NOMO-1 treated with dmso at 0.1 percent for 144 hours (cell line): Measurements from ENCODE around the gene TF.

Source experiments
- DNase-seq: peaks from one replicate; lab custom pipeline; 2025; ENCODE audit not compliant: unreplicated experiment; lab: John Stamatoyannopoulos, UW

Gene TF

DNA sequence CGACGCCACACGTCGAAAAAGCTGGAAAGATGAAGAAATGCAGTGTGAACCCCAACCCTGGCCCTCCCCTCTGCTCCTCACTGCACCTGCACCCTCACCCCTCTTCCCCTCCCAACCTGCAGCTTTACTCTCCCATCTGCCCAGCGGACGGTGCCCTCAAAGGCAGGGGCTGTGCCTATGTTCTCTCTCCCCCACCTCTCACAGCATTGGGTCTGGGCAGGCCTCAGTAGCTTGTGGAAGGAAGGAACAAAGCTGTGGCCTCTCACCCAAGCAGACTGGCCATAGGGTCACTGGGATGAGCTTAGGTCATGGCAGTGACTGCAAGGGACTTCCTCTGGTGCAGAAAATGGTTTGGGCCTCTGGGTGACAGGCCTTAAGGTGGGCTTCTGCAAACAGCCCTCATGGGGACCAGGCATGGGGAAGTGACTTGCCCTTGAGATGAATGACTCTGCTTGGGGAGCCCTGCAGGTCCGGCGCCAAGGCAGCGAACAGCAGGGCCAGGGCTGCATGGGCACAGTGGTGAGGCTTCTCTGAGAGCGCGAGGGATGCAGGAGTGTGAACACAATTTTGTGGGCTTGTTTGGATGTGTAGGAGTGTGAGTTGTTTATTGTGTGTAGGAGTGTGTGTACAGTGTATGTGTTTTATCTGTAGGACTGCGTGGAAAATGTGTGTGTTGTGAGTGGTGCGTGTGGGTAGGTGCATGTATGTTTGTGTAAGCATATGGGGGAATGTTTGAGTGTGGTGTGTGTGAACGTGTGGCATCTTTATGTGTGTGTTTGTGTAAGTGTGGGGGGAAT is 88.6 kb downstream of the TF start:
- DNase-seq, result no peak

DNA sequence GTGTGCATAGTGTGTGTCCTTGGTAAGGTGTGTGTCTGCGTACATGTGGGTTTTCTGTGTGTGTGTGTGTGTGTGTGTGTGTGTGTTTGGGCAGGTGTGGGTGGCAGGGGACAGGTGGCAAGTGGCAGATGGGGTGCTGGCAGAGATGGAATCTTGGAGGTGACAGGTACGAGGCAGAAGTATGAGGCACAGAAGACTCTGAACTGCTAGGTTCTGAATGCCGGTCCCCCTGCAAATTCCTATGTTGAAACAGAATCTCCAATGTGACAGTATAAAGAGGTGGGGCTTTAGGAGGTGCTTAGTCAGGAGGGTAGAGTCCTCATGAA is 89.2 kb downstream of the TF start:
- no peak for DNase-seq

DNA sequence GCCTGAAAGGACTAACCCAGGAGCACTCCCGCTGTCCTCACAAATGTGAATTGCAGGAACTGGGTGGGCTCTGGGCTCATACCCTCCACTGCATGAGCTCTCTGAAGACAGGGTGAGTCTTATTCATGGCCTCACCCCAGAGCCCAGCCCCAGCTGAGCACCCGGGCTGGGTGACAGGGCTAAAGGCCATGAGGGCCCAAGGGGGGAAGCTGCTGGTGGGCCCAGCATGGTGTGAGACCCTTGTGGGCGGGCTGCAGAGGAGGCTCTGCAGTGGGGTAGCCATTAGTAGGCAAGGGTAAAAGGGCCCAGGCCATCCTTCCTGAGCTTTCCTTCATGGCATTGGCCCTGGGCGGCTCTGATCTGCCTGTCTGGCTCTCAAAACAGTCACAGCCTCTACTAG is 89.8 kb downstream of the TF start:
- DNase-seq, result no peak

DNA sequence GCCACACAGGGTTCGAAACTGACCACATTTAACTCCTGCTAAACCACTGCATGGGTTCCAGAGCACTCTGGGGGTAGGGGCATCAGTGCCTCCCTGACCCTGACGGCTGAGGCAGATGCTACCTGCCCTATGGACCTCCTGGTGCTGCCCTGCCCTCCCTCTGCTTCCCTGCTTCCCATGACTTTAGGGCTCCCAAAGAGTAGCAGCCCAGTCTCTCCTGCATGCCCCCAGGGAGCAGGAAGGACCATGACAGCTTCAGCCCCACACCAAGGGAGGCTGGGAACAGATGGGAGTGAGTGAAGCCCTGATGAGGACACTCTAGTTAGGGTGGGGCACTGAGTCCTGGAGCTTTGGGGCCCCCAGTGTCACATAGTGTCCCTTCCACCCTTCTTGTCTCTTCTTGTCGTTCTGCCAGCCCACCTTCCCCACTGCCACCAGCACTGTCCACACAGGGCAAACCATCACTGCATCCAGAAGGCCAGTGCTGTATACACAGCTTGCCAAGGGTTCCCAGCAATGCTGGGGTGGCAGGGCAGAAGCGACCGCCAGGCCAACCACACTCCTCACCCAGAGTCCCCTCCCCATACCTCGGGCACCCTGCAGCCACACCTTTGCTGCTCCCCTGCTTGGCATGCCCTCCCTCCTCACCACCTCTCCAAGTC is 90.4 kb downstream of the TF start:
- no peak for DNase-seq

DNA sequence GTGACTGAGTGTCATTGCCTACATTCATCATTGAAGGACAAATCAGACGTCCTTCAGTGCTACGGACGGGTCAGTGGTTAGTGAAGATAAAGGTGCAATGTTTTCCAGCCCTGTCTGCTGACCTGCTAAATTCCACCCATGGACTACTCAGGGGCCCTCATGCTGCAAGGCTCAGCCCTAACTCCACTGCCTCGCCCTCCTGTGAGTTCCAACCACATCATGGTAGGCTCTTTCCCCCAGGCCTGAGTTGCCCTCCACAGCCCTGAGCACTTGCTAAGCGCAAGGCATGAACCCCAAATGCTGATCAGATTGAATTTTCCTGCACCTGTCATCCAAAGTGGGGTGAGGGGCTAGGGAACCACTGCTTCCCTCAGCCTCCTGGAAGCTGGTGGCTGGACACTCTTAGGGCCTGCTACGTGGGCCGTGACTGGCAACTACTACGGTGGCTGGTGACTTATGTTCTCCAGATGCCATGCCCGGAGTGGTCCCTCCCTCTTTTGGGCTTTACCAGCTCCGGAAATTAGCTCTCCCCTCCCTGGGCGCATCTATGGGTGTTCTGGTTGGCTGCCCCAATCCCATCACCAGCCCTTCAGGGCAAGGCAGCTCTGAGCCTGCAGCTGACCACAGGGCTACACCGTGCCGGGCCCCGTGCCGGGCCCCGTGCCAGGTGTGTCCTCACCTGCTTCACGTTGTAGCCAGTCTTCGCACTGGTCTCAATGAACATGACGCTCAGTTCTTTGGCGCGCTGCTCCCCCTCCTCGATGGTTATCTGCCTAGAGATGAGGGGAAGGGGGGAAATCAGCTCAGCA is 91.5 kb downstream of the TF start:
- no peak for DNase-seq

DNA sequence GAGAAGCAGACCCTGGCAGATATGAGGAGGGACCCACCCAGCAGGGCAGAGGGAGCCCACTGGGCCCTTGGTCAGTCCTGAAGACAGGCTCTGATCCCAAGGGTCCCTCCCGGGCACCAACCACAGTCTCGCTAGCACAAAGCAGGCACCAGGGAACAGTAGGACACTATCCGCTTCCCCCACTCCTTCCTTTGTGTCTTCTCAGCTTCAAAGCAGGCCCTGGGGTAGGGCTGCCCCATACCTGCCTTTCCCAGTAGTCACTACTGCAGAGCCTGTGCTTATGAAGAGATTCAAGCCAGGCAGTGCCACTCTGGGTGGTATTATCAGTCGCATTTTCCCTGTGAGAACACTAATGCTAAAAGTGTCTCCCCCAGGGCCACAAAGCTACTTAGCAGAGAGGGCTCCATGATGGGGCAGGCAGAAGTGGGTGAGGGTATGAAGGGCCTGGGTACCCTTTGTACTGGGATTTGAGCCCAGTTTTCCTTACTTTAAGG is 92.2 kb downstream of the TF start:
- no peak for DNase-seq

DNA sequence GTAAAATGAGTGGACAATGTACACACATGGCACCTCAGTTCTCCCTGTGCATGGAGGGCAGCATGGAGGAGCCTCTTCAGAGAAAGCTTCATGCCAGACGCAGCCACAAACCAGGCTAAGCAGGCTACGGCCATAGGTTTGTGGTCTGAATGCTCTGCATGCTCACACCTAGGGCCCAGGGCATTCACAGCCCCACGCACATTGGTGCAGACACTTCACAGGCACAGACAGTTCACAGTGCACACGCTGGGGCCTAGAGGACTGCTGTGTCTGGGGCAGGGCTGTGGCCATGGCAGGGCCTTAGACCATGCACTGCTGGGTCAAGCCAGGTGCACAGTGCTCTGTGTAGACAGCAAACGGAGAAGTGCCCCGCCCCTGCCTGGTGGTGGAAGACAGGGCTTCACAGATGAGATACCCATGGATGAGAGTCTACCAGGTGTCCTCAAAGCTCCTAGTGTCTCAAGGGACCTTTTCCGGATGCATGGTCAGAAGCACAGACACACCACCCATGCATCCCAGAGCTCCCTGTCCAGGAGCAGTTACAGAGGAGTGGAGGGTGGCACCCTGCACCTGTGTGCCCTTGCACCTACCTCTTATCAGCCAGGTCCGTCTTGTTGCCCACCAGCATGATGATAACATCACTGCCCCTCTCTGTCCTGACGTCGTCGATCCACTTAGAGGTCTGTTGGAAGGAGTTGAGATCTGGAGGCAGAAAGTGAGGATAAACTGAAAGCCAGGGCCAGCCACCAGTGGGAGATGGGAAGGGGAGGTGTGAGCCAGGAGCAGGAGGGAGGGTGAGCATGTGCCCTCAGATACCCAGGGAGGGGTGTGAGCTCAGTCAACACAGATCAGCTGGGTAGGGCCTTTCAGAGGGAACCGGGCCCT is 93.0 kb downstream of the TF start:
- DNase-seq, result no peak

DNA sequence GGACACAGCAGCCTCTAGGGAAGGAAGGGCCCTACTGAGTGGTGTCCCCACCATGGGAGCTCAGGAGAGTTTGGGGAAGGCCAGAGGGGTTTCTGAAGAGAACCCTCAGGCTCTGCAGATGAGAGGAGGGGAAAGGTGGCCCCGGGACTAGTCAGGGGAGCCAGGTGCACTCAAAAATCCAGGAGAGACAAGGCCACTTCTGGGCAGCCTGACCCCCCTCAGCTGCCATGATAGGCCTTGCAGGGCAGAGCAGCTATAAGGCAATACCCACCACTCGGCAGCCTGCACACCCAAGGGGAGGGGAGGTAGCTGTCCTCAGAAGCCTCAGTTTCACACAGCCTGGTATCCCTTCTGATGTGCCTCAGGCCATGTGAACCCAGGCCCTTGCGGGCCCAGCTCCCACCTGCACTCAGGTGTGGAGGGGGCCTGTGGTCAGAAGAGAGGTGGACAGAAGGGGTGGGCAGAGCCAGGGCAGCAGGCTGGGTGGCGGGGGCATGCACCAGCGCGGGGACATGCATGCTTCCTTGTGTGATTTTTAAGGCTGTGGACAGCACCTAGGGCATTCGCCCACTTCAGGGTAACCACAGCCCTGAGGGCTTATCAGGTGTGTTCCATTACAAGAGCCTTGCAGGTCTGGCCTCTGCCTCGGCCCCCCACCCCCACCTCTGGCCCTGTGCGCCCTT is 94.0 kb downstream of the TF start:
- DNase-seq, result no peak

DNA sequence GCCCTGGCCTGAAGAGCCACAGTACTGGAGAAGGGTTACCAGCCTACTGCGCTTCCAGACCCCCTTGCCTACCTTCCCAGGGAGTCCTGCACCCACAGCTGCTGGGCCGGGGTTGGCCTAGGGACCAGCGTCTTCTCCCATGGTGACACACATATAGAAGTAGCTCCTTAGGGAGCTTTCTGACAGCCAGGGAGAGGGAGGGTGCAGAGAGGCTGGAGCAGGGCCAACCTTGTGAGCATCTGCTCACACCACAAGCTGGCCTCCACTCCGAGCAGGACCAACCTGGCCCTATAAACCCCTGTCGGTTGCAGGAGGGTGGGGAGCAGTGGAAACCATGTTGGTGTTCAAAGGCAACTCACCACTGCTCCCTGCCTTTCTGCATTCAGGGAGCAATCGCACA is 94.6 kb downstream of the TF start:
- no peak for DNase-seq

DNA sequence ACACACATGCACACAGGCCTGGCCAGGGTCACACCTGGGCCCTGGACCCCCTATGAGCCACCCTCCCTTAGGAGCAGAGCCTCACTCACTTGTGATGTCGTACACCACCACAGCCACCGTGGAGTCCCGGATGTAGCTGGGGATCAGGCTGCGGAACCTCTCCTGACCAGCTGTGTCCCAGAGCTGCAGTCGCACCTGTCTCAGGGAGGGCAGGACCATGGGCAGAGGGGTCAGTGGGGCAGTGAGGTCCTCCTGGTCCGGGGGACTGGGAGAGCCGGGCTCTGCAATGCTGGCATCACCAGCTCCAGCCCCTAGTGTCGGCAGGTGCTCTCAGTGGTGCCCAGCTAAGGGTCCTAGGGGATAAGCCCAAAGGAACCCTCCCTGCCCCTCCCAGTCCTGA is 95.0 kb downstream of the TF start:
- no peak for DNase-seq

DNA sequence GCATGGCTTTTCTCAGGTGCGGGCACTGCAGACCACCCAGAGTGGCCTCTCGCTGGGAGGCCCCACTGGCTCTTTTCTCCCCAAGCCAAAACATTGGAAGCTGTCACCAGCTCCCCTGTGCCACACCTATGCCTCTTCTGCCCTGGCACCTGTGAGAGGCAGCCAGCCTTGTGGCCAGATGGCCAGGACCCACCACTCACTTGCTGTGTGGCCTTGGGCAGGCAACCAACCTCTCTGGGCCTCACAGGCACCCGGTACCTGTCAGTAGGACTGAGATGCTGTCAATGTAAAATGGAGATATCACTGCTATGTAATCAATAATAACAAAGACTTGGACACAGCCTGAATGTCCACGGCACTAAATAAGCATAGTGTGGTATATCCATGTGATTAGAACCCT is 96.0 kb downstream of the TF start:
- DNase-seq, result no peak

DNA sequence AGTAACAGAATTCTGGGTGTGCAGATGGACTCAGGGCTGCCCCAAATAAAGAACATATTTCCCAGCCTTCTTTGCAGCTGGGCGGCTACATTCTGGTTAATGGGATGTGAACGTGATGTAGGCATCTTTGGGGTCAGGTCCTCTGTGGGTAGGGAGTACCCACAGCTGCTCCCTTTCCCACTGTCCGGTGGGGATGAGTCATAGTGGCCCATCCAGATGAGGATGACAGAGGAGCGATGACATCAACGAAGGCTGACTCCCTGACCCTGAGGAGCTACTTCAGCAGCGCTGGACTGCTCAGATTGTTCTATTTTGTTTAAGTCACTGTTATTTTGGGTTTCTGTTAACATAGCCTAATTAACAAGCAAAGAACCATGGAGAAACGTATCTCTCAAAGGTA is 97.4 kb downstream of the TF start:
- no peak for DNase-seq

DNA sequence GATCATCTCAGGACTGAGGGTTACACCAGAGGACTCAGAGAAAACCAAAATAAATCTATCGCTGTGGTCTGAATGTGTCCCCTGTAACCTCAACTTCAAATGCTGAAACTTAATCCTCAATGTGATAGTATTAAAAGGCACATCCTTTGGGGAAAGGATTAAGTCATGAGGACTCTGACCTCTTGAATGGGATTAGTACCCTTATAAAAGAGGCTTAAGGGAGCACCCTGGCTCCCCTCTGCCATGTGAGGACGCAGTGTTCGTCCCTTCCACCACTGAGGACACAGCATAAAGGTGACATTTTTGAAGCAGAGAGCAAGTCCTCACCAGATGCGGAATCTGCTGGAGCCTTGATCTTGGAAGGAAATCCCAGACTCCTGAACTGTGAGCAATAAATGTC is 98.9 kb downstream of the TF start:
- no peak for DNase-seq
